H9 (cell line): ENCODE results near the gene CEP97. TPM values are rescaled to one million over a fixed set of nuclear protein-coding genes. Genes with fewer than 3 reads are reported as not detected.
A peak's percentile ranks its signal among the peaks of the same experiment; 100 is the strongest.

Source experiments
- DNase-seq: peaks from one replicate; pipeline ENCODE4 v3.0.0-alpha.2; 2017
- H2AFZ ChIP-seq: one replicate; pipeline ENCODE4 v1.6.1; 2013; ENCODE audit warnings: mild to moderate bottlenecking, low read length, control low read depth, moderate library complexity
- H2AK5ac ChIP-seq: 2 replicates; pipeline ENCODE4 v1.6.1; 2013; ENCODE audit warnings: low read length, control low read depth, mixed read lengths; ENCODE audit not compliant: insufficient read length
- H2BK120ac ChIP-seq: one replicate; pipeline ENCODE4 v1.6.1; 2013; ENCODE audit warnings: low read depth, mild to moderate bottlenecking, low read length, control low read depth, inconsistent platforms; ENCODE audit not compliant: poor library complexity, severe bottlenecking
- H2BK12ac ChIP-seq: 2 replicates; pipeline ENCODE4 v1.6.1; 2013; ENCODE audit warnings: low read length, control low read depth, mixed read lengths, low read depth; ENCODE audit not compliant: insufficient read length
- H2BK15ac ChIP-seq: 2 replicates; pipeline ENCODE4 v1.6.1; 2013; ENCODE audit warnings: low read depth, low read length, control low read depth
- H2BK20ac ChIP-seq: one replicate; pipeline ENCODE4 v1.6.1; 2013; ENCODE audit warnings: low read depth, mild to moderate bottlenecking, low read length, control low read depth, inconsistent platforms; ENCODE audit not compliant: poor library complexity, severe bottlenecking
- H2BK5ac ChIP-seq: 2 replicates; pipeline ENCODE4 v1.6.1; 2013; ENCODE audit warnings: low read length, control low read depth, mixed read lengths; ENCODE audit not compliant: insufficient read length
- H3K14ac ChIP-seq: 2 replicates; pipeline ENCODE4 v1.6.1; 2013; ENCODE audit warnings: low read length, control low read depth; ENCODE audit not compliant: insufficient read depth
- H3K18ac ChIP-seq: 2 replicates; pipeline ENCODE4 v1.6.1; 2013; ENCODE audit warnings: low read depth, mild to moderate bottlenecking, mixed read lengths, low read length, control low read depth; ENCODE audit not compliant: insufficient read length
- H3K23ac ChIP-seq: 2 replicates; pipeline ENCODE4 v1.6.1; 2013; ENCODE audit warnings: low read length, control low read depth, mixed read lengths, low read depth; ENCODE audit not compliant: insufficient read length
- H3K23me2 ChIP-seq: 2 replicates; pipeline ENCODE4 v1.6.1; 2013; ENCODE audit warnings: low read depth, mild to moderate bottlenecking, mixed read lengths, low read length, control low read depth; ENCODE audit not compliant: insufficient read length, poor library complexity, severe bottlenecking
- H3K27ac ChIP-seq: 2 replicates; pipeline ENCODE4 v1.5.1; 2013; ENCODE audit warnings: low read length, control low read depth, mixed read lengths, low read depth; ENCODE audit not compliant: insufficient read length
- H3K27me3 ChIP-seq: 2 replicates; pipeline ENCODE4 v1.6.1; 2013; ENCODE audit warnings: low read length, control low read depth, inconsistent platforms; ENCODE audit not compliant: insufficient read depth
- H3K4ac ChIP-seq: 2 replicates; pipeline ENCODE4 v1.6.1; 2013; ENCODE audit warnings: low read depth, mild to moderate bottlenecking, control low read depth, inconsistent platforms, low read length, moderate library complexity
- H3K4me1 ChIP-seq: 2 replicates; pipeline ENCODE4 v1.6.1; 2013; ENCODE audit warnings: low read length, control low read depth, inconsistent platforms; ENCODE audit not compliant: insufficient read depth
- H3K4me2 ChIP-seq: 2 replicates; pipeline ENCODE4 v1.6.1; 2013; ENCODE audit warnings: low read length, control low read depth, mixed read lengths; ENCODE audit not compliant: insufficient read length, insufficient read depth
- H3K56ac ChIP-seq: 2 replicates; pipeline ENCODE4 v1.6.1; 2013; ENCODE audit warnings: low read depth, mild to moderate bottlenecking, mixed read lengths, low read length, control low read depth; ENCODE audit not compliant: insufficient read length
- H3K79me1 ChIP-seq: 2 replicates; pipeline ENCODE4 v1.6.1; 2013; ENCODE audit warnings: low read depth, mild to moderate bottlenecking, moderate library complexity, low read length, control low read depth, inconsistent platforms; ENCODE audit not compliant: insufficient read depth, poor library complexity, severe bottlenecking
- H3K79me2 ChIP-seq: 2 replicates; pipeline ENCODE4 v1.6.1; 2013; ENCODE audit warnings: low read length, control low read depth, inconsistent platforms; ENCODE audit not compliant: insufficient read depth
- H3K9ac ChIP-seq: 2 replicates; pipeline ENCODE4 v1.6.1; 2013; ENCODE audit warnings: low read length, control low read depth, mixed read lengths; ENCODE audit not compliant: insufficient read length; ENCODE audit errors: extremely low read depth
- H3K9me3 ChIP-seq: one replicate; pipeline ENCODE4 v1.6.1; 2013; ENCODE audit warnings: low read depth, low read length, inconsistent platforms; ENCODE audit not compliant: control insufficient read depth
- H3T11ph ChIP-seq: one replicate; pipeline ENCODE4 v1.6.1; 2013; ENCODE audit warnings: mild to moderate bottlenecking, low read length, control low read depth, inconsistent platforms
- H4K20me1 ChIP-seq: one replicate; pipeline ENCODE4 v1.6.1; 2013; ENCODE audit not compliant: control insufficient read depth, insufficient read length, insufficient read depth
- H4K5ac ChIP-seq: 2 replicates; pipeline ENCODE4 v1.6.1; 2013; ENCODE audit warnings: low read depth, mild to moderate bottlenecking, mixed read lengths, low read length, control low read depth; ENCODE audit not compliant: insufficient read length
- H4K8ac ChIP-seq: replicated peaks from 2 replicates; pipeline ENCODE4 v1.6.1; 2013; ENCODE audit warnings: low read length, control low read depth, mixed read lengths, low read depth; ENCODE audit not compliant: insufficient read length
- H4K91ac ChIP-seq: 2 replicates; pipeline ENCODE4 v1.6.1; 2013; ENCODE audit warnings: low read depth, mild to moderate bottlenecking, moderate library complexity, mixed read lengths, low read length, control low read depth; ENCODE audit not compliant: insufficient read length
- H3K27ac Mint-ChIP-seq, 3 experiments: 2 replicates in 2 of 3; 3 replicates in 1 of 3; pipeline ENCODE4 v1.8.0; 2020 to 2021; ENCODE audit warnings: mixed read lengths in 3 of 3, mild to moderate bottlenecking in 1 of 3, moderate library complexity in 1 of 3
- H3K27me3 Mint-ChIP-seq: 2 replicates; pipeline ENCODE4 v1.8.0; 2021; ENCODE audit warnings: low read depth, mild to moderate bottlenecking, moderate library complexity, mixed read lengths
- H3K36me3 Mint-ChIP-seq, 3 experiments: 2 replicates in 2 of 3; 3 replicates in 1 of 3; pipeline ENCODE4 v1.8.0; 2020 to 2021; ENCODE audit warnings: low read depth in 3 of 3, mixed read lengths in 3 of 3; ENCODE audit not compliant: insufficient read depth in 1 of 3
- H3K4me1 Mint-ChIP-seq, 2 experiments: 2 replicates each; pipeline ENCODE4 v1.8.0; 2020; ENCODE audit warnings: mixed read lengths in 2 of 2
- H3K4me3 Mint-ChIP-seq, 2 experiments: 2 replicates in 1 of 2; 3 replicates in 1 of 2; pipeline ENCODE4 v1.8.0; 2020 to 2021; ENCODE audit warnings: mild to moderate bottlenecking in 2 of 2, mixed read lengths in 2 of 2, moderate library complexity in 1 of 2
- H3K9me3 Mint-ChIP-seq, 2 experiments: 2 replicates in 1 of 2; 3 replicates in 1 of 2; pipeline ENCODE4 v1.8.0; 2020; ENCODE audit warnings: mild to moderate bottlenecking in 2 of 2, mixed read lengths in 2 of 2, moderate library complexity in 1 of 2
- WGBS: extraction: QIAGEN DNeasy Blood & Tissue Kit; methylation state at CpG from one replicate; pipeline ENCODE4 v1.1.7; 2013; ENCODE audit warnings: missing lambda C conversion rate, low lambda C conversion rate, mixed read lengths; ENCODE audit not compliant: insufficient read length; ENCODE audit errors: extremely low coverage; 5-methylcytosine and 5-hydroxymethylcytosine counted together
- total RNA-seq: library from RNA; stranded (reverse); gene quantifications from 2 replicates; pipeline ENCODE4 v1.2.1, GENCODE V29; 2021
- TF ChIP-seq, protein P1 (sequence below): fragments of 200-600 bp; sonication (generic); conservative IDR thresholded peaks from 3 replicates; pipeline ENCODE4 v1.8.0; 2021; ENCODE audit warnings: antibody characterized with exemption, mild to moderate bottlenecking

Gene CEP97
- total RNA-seq, 1 experiment from 2014 or later, result 13.9 TPM

DNA sequence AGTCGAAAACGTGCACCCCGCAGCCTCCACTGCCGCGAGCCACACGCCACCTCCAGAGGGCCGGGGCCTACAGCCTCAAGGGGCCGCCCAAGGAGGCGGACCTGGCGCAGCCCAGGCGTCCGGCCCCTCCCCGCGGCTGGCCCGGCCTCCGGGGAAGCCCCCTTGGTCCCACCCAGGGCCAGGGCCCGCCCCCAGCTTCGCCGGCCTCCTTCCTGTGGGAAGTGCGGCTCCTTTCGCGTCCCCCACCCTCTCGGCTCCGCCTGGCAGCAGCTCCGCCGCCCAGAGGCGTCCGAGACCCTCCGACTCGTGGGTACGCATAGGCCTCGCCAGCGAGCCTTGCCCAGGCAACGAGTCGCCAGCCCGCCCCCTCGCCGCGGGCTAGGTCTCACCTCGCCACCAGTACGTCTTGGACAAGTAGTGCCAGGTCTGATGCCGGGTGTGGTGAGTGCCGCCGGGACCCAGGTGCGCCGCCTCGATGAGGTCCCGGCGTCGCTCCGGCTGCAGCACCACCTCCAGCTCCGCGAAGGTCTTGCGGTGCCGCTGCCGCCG lies 48.1 kb upstream of the CEP97 start:
- Histone ChIP-seq H2BK20ac (no peak overlapping the region), H4K5ac (no peak overlapping the region), H3K14ac (peak overlapping the region; percentile 77), H2AFZ (no peak overlapping the region), H2BK12ac (no peak overlapping the region), H3K23me2 (no peaks in the 10 kb centered on the region), H3K27me3 (no peaks in the 10 kb centered on the region), H3K9me3 (no peaks in the 10 kb centered on the region), H3K4me1 (no peaks in the 10 kb centered on the region), H3K79me2 (peaks cover 11% of the 10 kb centered on the region; the same call in 1 of the 2 replicates), H2BK15ac (no peak overlapping the region), H4K8ac (no peak overlapping the region), H3K27ac (no peak overlapping the region), H4K91ac (no peak overlapping the region), H4K20me1 (no peaks in the 10 kb centered on the region), H2BK5ac (no peak overlapping the region), H3K4ac (no peak overlapping the region), H3K9ac (peak overlapping the region; percentile 83), H3T11ph (no peak overlapping the region), H2AK5ac (no peak overlapping the region), H3K18ac (peak overlapping the region; percentile 83), H3K4me2 (peak overlapping the region; percentile 44), H3K79me1 (no peaks in the 10 kb centered on the region), H3K23ac (no peak overlapping the region), H3K56ac (no peak overlapping the region), H2BK120ac (no peak overlapping the region)
- peak; percentile 96 for DNase-seq
- Mint-ChIP-seq H3K4me3 (peak overlapping the region; percentile 93 to 94), H3K27ac (peak overlapping the region; percentile 93 to 98 (median 97); a peak in 6 of 7 replicates), H3K4me1 (peaks cover 14 to 23% of the 10 kb centered on the region in 2 experiments), H3K27me3 (peaks cover 1% of the 10 kb centered on the region; the same call in 1 of the 2 replicates), H3K9me3 (no peaks in the 10 kb centered on the region), H3K36me3 (peaks cover 20 to 28% (median 26%) of the 10 kb centered on the region in 3 experiments)
- no CpG with 5 or more reads among the region's 57 CpGs for WGBS
- TF ChIP-seq, protein P1, sequence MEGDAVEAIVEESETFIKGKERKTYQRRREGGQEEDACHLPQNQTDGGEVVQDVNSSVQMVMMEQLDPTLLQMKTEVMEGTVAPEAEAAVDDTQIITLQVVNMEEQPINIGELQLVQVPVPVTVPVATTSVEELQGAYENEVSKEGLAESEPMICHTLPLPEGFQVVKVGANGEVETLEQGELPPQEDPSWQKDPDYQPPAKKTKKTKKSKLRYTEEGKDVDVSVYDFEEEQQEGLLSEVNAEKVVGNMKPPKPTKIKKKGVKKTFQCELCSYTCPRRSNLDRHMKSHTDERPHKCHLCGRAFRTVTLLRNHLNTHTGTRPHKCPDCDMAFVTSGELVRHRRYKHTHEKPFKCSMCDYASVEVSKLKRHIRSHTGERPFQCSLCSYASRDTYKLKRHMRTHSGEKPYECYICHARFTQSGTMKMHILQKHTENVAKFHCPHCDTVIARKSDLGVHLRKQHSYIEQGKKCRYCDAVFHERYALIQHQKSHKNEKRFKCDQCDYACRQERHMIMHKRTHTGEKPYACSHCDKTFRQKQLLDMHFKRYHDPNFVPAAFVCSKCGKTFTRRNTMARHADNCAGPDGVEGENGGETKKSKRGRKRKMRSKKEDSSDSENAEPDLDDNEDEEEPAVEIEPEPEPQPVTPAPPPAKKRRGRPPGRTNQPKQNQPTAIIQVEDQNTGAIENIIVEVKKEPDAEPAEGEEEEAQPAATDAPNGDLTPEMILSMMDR, result no peak; the same call in 2 of the 3 replicates
